GM18873 (cell line): ENCODE results near the gene SLC12A6.
"Not testable (repeated sequence)": the region's sequence is repeated elsewhere in the genome, so short reads cannot be mapped to it uniquely, and the experiment has no call there.

ENCODE experiments used
- ATAC-seq: cut with Tn5 transposase; IDR thresholded peaks from one replicate; pipeline ENCODE4 v1.9.1; 2021; ENCODE audit warnings: mild to moderate bottlenecking, moderate library complexity, moderate number of reproducible peaks; ENCODE audit not compliant: unreplicated experiment, low FRiP score

Gene SLC12A6

DNA sequence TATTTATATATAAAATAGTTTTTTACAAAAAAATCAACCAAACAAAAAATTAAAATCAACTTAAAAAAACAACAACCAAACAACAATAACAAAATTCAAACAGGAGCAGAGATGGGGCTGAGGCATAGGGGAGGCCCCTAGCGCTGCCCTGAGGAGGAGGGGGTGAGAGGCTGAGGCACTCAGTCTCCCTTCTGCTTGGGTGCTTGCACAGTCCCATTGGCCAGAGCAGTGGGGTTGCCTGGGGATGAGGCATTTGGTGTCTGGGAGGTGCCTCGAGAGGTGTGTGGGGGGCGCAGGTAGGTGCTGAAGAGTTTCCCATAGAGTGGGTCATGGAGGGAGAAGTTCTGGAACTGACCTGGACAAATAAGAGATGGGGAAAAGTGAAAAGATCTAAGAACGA, 21.4 kb upstream of the SLC12A6 start:
- no peak for ATAC-seq

DNA sequence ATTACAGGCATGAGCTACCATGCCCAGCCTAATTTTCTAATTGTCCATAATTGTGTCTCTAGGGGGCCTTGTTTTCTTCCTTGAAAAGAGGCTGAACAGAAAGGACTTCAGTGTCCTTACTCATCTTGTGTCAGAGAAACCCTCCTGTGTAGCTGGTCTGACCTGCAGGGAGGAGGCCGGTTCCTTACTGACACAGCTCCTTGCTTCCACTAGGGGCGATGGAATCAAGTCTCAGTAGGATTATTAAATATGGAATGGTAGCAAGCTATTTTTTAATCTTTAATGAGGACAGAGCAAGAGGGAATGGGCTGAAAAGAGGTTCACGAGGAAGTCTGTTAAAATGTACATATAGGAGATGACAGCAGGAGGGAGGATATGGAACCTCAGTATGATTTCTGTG, 20.8 kb upstream of the SLC12A6 start:
- ATAC-seq, result no peak

GRCh38 chr15:34357653-34358052, 20.1 kb upstream of the SLC12A6 start:
- no peak for ATAC-seq

GRCh38 chr15:34355241-34355640, 17.7 kb upstream of the SLC12A6 start:
- ATAC-seq, result no peak

- no peak for ATAC-seq
Observed at GRCh38 chr15:34354286-34354685, 16.7 kb upstream of the SLC12A6 start.

DNA sequence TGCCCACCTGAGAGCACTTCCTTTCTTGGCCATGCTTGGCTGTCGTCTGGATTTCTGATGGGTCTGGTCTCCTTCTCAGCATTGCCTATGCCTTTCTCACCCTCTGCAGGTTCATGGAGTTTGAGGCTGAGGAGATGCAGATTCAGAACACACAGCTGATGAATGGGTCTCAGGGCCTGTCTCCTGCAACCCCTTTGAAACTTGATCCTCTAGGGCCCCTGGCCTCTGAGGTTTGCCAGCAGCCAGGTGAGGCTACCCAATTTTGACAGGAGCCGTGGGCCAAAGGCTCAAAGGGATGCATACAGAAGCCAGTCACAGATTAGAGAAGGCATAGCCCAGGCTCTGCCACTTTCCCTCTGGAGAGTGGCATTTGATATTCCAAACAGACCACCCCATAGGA, 16.0 kb upstream of the SLC12A6 start:
- ATAC-seq, result no peak

- not testable (repeated sequence) for ATAC-seq
Observed at GRCh38 chr15:34352996-34353395, 15.4 kb upstream of the SLC12A6 start.

GRCh38 chr15:34349769-34350168, 12.2 kb upstream of the SLC12A6 start:
- no peak for ATAC-seq

DNA sequence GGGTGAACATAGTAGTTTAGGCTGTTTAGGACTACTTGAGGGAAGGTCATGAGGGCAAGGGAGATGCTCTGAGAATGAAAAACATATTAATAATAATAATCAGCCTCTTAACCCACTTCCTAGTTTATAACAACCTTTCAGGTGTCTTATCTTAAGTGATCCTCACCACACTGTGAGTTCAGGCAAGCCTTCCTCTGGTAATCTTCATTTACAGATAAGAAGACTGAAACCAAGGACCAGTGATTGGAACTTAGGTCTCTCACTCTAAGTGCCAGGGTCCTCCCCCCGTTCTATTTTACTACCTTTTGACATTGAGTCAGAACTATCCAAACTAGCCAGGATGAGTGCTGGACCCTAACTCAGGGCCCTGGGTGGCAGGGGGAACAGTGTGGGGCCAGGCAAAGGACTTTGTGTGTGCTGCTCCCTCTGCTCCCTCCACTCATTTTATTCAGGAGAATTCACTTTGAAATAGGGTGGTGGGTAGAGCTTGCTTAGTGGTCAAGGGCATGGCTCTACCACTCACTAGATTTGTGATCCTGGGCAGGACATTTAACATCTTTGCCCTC, 11.2 kb upstream of the SLC12A6 start:
- no peak for ATAC-seq

DNA sequence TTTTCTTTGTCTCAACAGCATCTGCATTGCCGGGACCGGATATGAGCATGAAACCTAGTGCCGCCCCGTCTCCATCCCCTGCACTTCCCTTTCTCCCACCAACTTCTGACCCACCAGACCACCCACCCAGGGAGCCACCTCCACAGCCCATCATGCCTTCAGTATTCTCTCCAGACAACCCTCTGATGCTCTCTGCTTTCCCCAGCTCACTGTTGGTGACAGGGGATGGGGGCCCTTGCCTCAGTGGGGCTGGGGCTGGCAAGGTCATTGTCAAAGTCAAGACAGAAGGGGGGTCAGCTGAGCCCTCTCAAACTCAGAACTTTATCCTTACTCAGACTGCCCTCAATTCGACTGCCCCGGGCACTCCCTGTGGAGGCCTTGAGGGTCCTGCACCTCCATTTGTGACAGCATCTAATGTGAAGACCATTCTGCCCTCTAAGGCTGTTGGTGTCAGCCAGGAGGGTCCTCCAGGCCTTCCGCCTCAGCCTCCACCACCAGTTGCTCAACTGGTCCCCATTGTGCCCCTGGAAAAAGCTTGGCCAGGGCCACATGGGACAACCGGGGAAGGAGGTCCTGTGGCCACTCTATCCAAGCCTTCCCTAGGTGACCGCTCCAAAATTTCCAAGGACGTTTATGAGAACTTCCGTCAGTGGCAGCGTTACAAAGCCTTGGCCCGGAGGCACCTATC, 10.5 kb upstream of the SLC12A6 start:
- ATAC-seq, result no peak

- peak; percentile 61 for ATAC-seq
Observed at GRCh38 chr15:34342737-34343575, 5.4 kb upstream of the SLC12A6 start, which contains the start of the genes NOP10 and NUTM1. TSS of gene NOP10 (minus strand) at chr15:34343136. CDS start at chr15:34343073, 63 bp downstream. TSS of gene NUTM1 (plus strand) at chr15:34343315. CDS start at chr15:34343697, 382 bp downstream.

DNA sequence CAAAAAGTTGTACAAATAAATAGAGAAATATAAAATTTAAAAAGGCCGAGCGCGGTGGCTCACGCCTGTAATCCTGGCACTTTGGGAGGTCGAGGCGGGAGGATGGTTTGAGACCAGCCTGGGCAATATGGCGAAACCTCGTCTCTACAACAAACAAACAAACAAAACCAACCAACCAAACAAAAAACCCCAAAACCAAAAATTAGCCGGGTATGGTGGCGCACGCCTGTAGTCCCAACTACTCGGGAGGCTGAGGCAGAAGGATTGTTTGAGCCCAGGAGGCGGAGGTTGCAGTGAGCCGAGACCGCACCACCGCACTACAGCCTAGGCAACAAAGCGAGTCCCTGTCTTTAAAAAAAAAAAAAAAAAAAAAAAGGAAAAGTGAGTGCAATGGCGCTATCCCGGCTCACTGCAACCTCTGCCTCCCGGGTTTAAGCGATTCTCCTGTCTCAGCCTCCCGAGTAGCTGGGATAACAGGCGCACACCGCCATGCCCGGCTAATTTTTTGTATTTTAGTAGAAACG, 4.7 kb upstream of the SLC12A6 start:
- ATAC-seq, result not testable (repeated sequence)

DNA sequence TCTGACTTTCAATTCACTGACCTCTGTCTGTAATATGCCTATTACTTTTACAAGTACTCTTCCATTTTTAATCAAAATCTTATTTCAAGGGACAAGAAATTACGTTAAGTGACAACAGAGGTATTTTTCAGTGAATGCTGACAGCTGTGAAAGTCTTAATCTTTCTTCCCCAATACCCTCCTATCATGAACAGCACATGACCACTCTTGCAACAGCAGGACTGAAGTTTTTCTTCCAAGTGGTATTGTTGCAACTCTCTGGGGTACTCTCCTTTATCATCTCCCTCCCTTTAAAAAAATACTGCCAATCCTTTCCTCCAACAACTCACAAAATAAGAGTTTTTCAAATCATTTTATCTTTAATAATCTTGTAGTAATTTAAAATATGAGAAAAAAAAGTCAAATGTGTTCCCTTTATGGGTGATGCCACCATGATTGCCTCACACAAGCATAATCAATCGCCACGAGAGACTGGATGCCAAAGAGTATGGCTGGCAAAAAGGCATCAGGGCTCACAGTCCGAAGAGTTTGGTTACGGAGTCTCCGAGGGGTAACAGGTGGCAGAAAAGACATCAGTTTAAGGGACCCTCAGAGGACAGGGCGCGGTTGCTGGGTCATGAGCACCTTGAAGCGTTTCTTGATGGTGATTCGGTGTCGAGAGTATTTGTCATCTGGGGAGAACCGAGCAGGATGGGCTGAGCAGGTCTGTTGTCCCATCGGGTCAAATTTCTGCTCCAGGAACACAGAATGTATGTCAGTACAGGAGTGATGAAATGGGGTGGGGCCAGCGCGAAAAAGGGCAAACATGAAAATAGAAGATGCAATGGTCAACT, 4.0 kb upstream of the SLC12A6 start:
- ATAC-seq, result no peak

DNA sequence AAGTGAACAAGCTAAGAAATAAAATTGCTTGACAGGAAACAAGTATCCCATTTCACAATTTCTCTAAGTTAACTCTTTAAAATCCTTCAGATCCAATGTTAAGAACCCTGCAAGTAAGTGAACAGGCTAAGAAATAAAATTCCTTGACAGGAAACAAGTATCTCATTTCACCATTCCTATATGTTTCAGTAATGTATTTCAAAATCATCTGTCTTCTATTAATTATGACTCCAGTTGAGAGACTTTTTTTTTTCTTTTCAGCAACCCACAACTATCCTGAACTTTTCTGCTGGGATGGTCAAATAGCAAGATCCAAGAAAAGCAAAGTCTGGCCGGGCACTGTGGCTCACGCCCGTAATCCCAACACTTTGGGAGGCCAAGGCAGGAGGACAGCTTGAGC, 2.4 kb upstream of the SLC12A6 start:
- no peak for ATAC-seq

DNA sequence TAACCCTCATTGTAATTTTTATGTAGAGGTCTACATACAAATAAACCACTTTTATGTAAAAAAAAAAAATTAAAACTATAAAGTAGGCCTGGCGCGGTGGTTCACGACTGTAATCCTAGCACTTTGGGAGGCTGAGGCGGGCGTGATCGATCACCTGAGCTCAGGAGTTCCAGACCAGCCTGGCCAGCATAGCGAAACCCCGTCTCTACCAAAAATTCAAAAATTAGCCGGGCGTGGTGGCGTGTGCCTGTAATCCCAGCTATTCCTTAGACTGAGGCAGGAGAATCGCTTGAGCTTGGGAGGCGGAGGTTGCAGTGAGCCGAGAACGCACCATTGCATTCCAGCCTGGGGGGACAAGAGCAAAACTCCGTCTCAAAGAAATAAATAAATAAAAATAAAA, 766 bp upstream of the SLC12A6 start:
- no peak for ATAC-seq

- peak; percentile 3 for ATAC-seq
Observed at GRCh38 chr15:34336991-34337556, 507 bp downstream of the SLC12A6 start.

- no peak for ATAC-seq
Observed at GRCh38 chr15:34336231-34336990, 1.2 kb downstream of the SLC12A6 start.

GRCh38 chr15:34335176-34336032, 2.2 kb downstream of the SLC12A6 start:
- no peak for ATAC-seq
